GM18858 (cell line): ENCODE data around the gene TACO1.

ENCODE experiments used
- ATAC-seq: cut with Tn5 transposase; IDR thresholded peaks from one replicate; pipeline ENCODE4 v1.9.1; 2021; ENCODE audit not compliant: unreplicated experiment

TACO1 gene

GRCh38 chr17:63635787-63636186, 35.1 kb downstream of the TACO1 start:
- no peak for ATAC-seq

- no peak for ATAC-seq
Observed at GRCh38 chr17:63639125-63639524, 38.4 kb downstream of the TACO1 start.

GRCh38 chr17:63640038-63640437, 39.3 kb downstream of the TACO1 start:
- no peak for ATAC-seq

GRCh38 chr17:63641692-63642448, 41.2 kb downstream of the TACO1 start:
- ATAC-seq = no peak

DNA sequence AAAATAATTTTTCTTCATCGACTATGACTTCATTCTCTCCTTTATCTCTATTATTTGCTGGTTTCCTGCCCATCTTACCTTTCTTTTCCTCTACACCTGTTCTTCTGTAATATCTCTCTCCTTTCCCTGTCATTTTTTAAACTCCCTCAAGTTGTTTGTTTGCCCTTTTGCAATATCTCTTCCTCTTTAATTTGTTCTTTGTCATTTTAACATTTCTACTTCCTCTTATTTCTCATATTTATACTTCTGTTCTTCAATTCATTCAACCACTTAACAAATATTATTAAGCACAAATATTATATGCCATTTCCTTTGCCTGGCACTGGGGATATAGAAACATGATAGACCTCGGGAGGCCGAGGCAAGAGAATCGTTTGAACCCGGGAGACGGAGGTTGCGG, 44.2 kb downstream of the TACO1 start:
- no peak for ATAC-seq

DNA sequence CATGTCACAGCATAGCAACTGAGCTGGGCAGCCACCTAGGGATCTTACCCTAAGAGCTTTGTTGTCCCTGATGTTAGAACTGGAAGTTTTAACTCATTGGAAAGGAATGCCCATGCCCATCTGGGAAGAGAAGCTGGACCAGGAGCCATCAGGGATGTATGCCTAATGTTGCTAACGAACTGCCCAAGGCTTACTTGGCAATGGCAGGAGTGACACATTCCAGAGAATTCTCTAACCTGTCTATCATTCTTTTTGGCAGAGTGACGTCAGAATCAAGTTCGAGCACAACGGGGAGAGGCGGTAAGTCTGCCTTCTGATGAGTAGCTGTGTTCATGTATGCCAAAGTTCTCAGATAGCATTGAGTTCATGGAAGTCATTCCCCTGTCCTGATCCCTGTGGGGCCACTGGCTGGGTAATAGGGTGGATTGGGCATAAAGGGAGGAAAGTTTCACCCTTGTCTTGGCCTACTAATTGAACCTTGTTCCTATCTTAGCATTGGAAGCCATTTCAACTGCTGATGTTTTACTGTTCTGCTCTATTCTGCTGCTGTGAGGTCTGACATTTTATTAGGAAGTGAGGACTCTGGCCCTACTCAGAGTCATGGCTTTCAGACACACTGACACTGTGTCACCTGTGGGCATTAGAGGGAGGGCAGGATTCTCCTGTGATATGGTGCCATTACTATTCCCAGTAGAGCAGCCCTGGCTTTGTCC, 45.2 kb downstream of the TACO1 start:
- ATAC-seq = peak; percentile 13

GRCh38 chr17:63646488-63646806, 45.8 kb downstream of the TACO1 start:
- ATAC-seq = peak; percentile 88

DNA sequence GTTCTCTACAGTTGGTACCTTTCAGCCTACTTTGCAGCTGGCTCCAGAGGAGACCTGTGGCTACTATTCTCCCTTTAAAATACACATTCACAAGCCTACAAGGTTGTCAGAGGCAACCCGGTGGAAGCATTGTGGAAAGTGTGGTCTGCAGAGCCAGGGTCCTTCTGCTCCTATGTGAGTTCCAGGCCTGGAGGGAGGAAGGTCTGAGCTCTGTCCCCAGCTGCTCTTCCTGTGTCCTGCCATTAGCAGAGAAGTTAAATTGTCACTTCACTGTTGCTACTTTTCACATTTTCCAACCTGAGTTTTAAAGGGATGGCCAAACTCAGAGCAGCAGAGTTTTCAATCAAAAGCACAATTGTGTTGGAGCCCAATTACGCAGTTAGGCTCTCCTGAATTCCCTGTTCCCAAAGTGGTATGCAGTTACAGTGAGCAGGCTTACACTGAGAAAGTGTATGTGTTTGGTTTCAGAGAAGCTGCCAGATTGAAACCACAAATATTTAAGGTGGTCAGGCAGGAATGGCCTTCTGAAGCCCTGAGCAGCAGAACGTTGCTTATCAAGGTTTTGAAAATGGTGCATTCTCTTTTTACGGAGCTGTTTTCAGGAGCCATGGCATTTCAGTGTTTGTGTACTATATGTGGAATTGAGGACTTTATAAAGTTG, 46.5 kb downstream of the TACO1 start:
- ATAC-seq = no peak

- no peak for ATAC-seq
Observed at GRCh38 chr17:63647936-63648335, 47.2 kb downstream of the TACO1 start.

- ATAC-seq = no peak
Observed at GRCh38 chr17:63649813-63650212, 49.1 kb downstream of the TACO1 start.

DNA sequence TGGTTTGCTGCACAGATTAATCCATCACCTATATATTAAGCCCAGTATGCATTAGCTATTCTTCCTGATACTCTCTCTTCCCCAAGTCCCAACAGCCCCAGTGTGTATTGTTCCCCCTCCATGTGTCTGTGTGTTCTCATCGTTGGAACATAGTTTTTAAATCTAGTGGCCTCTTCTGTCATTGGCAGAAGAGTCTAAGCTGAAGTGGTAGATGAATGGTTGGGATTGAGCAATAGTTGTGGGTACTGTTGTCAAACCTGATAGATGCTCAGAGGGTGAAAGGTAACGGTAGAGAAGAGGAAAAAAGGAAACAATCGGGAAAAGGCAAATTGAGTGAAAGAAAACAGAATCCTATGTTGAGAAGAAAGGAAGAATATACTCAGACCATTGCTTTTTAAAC, 51.4 kb downstream of the TACO1 start:
- no peak for ATAC-seq

DNA sequence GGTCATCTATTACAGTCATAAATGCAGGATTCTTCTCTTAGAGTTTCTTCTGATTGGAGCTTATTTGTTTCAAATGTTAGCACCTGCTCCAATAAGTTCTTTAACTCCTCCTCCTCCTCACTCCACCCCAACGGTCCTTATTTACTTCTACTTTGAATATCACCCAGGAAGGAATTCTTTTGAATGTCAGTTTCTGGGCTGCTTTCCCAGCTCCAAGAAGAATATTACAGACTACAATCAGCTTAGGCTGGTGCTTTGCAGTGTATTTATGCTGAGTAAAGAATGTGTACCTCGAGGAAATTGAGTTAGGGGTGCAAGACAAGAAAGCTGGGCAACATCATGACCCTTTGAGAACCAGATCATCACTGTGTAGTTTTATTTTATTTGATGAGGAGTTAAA, 52.4 kb downstream of the TACO1 start:
- ATAC-seq = no peak

GRCh38 chr17:63657786-63658185, 57.1 kb downstream of the TACO1 start:
- ATAC-seq = no peak
